ENCODE measurements around the gene PANX2. TPM values are rescaled to one million over a fixed set of nuclear protein-coding genes. Genes with fewer than 3 reads are reported as not detected.
A peak's percentile ranks its signal among the peaks of the same experiment; 100 is the strongest.

Gene PANX2
- total and polyA plus RNA-seq, 2 donors (not counting 1 experiment from before 2014, with no cell fraction given), result 0.04 to 0.59 TPM

GRCh38 chr22:50208939-50209892 is 38.7 kb downstream of the PANX2 start:
- H3K4me1 ChIP-seq (ENCODE audit: control insufficient read depth in 2 of 2, insufficient read depth in 2 of 2, low read length in 2 of 2), result peaks cover 15 to 26% of the 10 kb centered on the region in 2 donors
- no peaks in the 10 kb centered on the region for H3K27me3 ChIP-seq (replicated peaks in 1 of 4; ENCODE audit: control extremely low read depth in 1 of 4, control insufficient read depth in 3 of 4, insufficient read depth in 4 of 4, low read length in 3 of 4)
- H3K4me3 Mint-ChIP-seq, result no peak overlapping the region
- H3K27me3 Mint-ChIP-seq, result no peaks in the 10 kb centered on the region
- H3K27ac Mint-ChIP-seq, result peak overlapping the region; percentile 27
- H2AFZ ChIP-seq (ENCODE audit: insufficient read depth, low read depth, low read length, poor library complexity, severe bottlenecking), result no peak overlapping the region
- H3K4me1 Mint-ChIP-seq, result peaks cover 35% of the 10 kb centered on the region
- H3K4me3 ChIP-seq (ENCODE audit: control extremely low read depth in 1 of 5, extremely low read depth in 1 of 5, insufficient read depth in 1 of 5, low read depth in 2 of 5, low read length in 4 of 5), result no peak overlapping the region
- ChIA-PET POLR2A (interaction anchor here (0.7 to 4.5 kb wide), 3 partner anchors 18 to 60 kb away, joined by 3 to 43 read pairs (median 5); no protein-coding TSS in a partner anchor), CTCF (interaction anchor here (0.6 to 5.2 kb wide), 9 partner anchors 15 to 405 kb away, joined by 3 to 75 read pairs (median 4); no protein-coding TSS in a partner anchor)
- H3K36me3 ChIP-seq (replicated peaks in 1 of 2; ENCODE audit: control extremely low read depth in 1 of 2, control insufficient read depth in 1 of 2, extremely low read depth in 1 of 2, insufficient read depth in 2 of 2, low read length in 1 of 2), result peaks cover 3 to 45% of the 10 kb centered on the region in 2 experiments
- no peaks in the 10 kb centered on the region for H3K9me3 Mint-ChIP-seq (ENCODE audit: insufficient read depth)
- DNase-seq, result no peak
- no peak overlapping the region for H3K4me2 ChIP-seq (replicated peaks; ENCODE audit: low read depth, low read length, poor library complexity, severe bottlenecking)
- TF ChIP-seq EZH2 (IDR thresholded peaks at IDR 0.05; ENCODE audit: borderline replicate concordance, insufficient read depth, low read depth, low read length, poor library complexity, severe bottlenecking), result no peak
- H3K9ac ChIP-seq (ENCODE audit: low read length), result no peak overlapping the region
- H3K79me2 ChIP-seq (ENCODE audit: control insufficient read depth, insufficient read depth, low read length), result peaks cover 40% of the 10 kb centered on the region
- no peaks in the 10 kb centered on the region for H3K9me3 ChIP-seq (ENCODE audit: control extremely low read depth in 1 of 3, control insufficient read depth in 2 of 3, insufficient read depth in 1 of 3, low read length in 2 of 3)
- peaks cover 78% of the 10 kb centered on the region for H4K20me1 ChIP-seq (ENCODE audit: control insufficient read depth, insufficient read depth, low read length, poor library complexity, severe bottlenecking)
- intact Hi-C loops (cut with micrococcal nuclease), result loop anchor here (1.0 to 10.0 kb wide), 4 partner anchors 18 to 444 kb away; no protein-coding TSS in a partner anchor
- 82% methylated on average over 31 of the region's 31 CpGs for WGBS (ENCODE audit: insufficient coverage)
- peak; percentile 1 for ATAC-seq (ENCODE audit: low read depth)
- no peak overlapping the region for H3K27ac ChIP-seq (ENCODE audit: low read length in 2 of 2)

DNA sequence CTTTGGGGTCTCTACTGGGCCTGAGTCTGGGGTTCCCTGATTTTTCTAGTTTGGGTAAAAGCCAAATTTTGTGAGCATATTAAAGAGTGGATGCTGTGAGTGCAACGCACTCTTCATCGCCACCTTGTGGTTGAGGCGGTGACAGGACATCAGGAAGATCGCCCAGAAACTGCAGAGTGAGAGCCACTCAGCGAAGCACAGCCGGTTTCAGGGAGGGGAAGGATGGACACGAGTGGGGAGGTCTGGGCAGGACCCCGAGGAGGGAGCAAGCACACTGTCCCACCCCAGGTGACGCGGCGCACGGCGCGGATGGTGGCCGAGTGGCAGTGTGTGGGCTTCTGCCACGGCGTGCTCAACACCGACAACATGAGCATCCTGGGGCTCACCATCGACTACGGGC is 39.4 kb downstream of the PANX2 start:
- H3K9me3 Mint-ChIP-seq (ENCODE audit: insufficient read depth), result no peaks in the 10 kb centered on the region

More for the DNA sequence above, 39.4 kb downstream of the PANX2 start:
- 63% methylated on average over 20 of the region's 20 CpGs for WGBS (ENCODE audit: insufficient coverage)
- ATAC-seq (ENCODE audit: low read depth), result peak; percentile 26
- intact Hi-C loops (cut with micrococcal nuclease), result loop anchor here (1.0 to 10.0 kb wide), 5 partner anchors 19 to 445 kb away; no protein-coding TSS in a partner anchor
- H3K79me2 ChIP-seq (ENCODE audit: control insufficient read depth, insufficient read depth, low read length), result peaks cover 36% of the 10 kb centered on the region
- Mint-ChIP-seq H3K27me3 (no peaks in the 10 kb centered on the region), H3K27ac (peak overlapping the region; percentile 27), H3K4me3 (no peak overlapping the region), H3K4me1 (peaks cover 34% of the 10 kb centered on the region)
- ChIA-PET CTCF (interaction anchor here (4.6 to 6.4 kb wide), 2 partner anchors 19 to 61 kb away, joined by 41 to 57 read pairs; no protein-coding TSS in a partner anchor), POLR2A (no interaction called here)
- no peak overlapping the region for H3K4me3 ChIP-seq (ENCODE audit: control extremely low read depth in 1 of 5, extremely low read depth in 1 of 5, insufficient read depth in 1 of 5, low read depth in 2 of 5, low read length in 4 of 5)
- H3K9me3 ChIP-seq (ENCODE audit: control extremely low read depth in 1 of 3, control insufficient read depth in 2 of 3, insufficient read depth in 1 of 3, low read length in 2 of 3), result no peaks in the 10 kb centered on the region
- H4K20me1 ChIP-seq (ENCODE audit: control insufficient read depth, insufficient read depth, low read length, poor library complexity, severe bottlenecking), result peaks cover 81% of the 10 kb centered on the region
- H3K27me3 ChIP-seq (replicated peaks in 1 of 4; ENCODE audit: control extremely low read depth in 1 of 4, control insufficient read depth in 3 of 4, insufficient read depth in 4 of 4, low read length in 3 of 4), result no peaks in the 10 kb centered on the region
- no peak overlapping the region for H3K9ac ChIP-seq (ENCODE audit: low read length)
- H3K4me1 ChIP-seq (ENCODE audit: control insufficient read depth in 2 of 2, insufficient read depth in 2 of 2, low read length in 2 of 2), result peaks cover 15 to 26% of the 10 kb centered on the region in 2 donors
- peaks cover 0 to 45% of the 10 kb centered on the region in 2 experiments for H3K36me3 ChIP-seq (replicated peaks in 1 of 2; ENCODE audit: control extremely low read depth in 1 of 2, control insufficient read depth in 1 of 2, extremely low read depth in 1 of 2, insufficient read depth in 2 of 2, low read length in 1 of 2)
- no peak overlapping the region for H3K27ac ChIP-seq (ENCODE audit: low read length in 2 of 2)
- TF ChIP-seq EZH2 (IDR thresholded peaks at IDR 0.05; ENCODE audit: borderline replicate concordance, insufficient read depth, low read depth, low read length, poor library complexity, severe bottlenecking), result no peak
- TF ChIP-seq, protein P1, sequence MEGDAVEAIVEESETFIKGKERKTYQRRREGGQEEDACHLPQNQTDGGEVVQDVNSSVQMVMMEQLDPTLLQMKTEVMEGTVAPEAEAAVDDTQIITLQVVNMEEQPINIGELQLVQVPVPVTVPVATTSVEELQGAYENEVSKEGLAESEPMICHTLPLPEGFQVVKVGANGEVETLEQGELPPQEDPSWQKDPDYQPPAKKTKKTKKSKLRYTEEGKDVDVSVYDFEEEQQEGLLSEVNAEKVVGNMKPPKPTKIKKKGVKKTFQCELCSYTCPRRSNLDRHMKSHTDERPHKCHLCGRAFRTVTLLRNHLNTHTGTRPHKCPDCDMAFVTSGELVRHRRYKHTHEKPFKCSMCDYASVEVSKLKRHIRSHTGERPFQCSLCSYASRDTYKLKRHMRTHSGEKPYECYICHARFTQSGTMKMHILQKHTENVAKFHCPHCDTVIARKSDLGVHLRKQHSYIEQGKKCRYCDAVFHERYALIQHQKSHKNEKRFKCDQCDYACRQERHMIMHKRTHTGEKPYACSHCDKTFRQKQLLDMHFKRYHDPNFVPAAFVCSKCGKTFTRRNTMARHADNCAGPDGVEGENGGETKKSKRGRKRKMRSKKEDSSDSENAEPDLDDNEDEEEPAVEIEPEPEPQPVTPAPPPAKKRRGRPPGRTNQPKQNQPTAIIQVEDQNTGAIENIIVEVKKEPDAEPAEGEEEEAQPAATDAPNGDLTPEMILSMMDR (IDR thresholded peaks at IDR 0.05), result peak; percentile 85
- H2AFZ ChIP-seq (ENCODE audit: insufficient read depth, low read depth, low read length, poor library complexity, severe bottlenecking), result no peak overlapping the region
- no peak overlapping the region for H3K4me2 ChIP-seq (replicated peaks; ENCODE audit: low read depth, low read length, poor library complexity, severe bottlenecking)
- DNase-seq, result peak; percentile 85
